Mesothelial cell of epicardium (in vitro differentiated cells): ENCODE results near the gene APBB1IP. TPM values are rescaled to one million over a fixed set of nuclear protein-coding genes. Genes with fewer than 3 reads are reported as not detected.

Source experiments
- DNase-seq, 2 experiments: peaks; one replicate each; pipeline ENCODE4 v3.0.0; 2021; ENCODE audit warnings: low spot score in 2 of 2; ENCODE audit not compliant: unreplicated experiment in 2 of 2
- H3K27ac Mint-ChIP-seq: 2 replicates; pipeline ENCODE4 v1.8.0; 2021; ENCODE audit warnings: mixed read lengths
- H3K27me3 Mint-ChIP-seq: 2 replicates; pipeline ENCODE4 v1.8.0; 2021; ENCODE audit warnings: low read depth, mixed read lengths
- H3K36me3 Mint-ChIP-seq: 2 replicates; pipeline ENCODE4 v1.8.0; 2021; ENCODE audit warnings: mixed read lengths
- H3K4me1 Mint-ChIP-seq: 2 replicates; pipeline ENCODE4 v1.8.0; 2021; ENCODE audit warnings: mixed read lengths
- H3K4me3 Mint-ChIP-seq: 2 replicates; pipeline ENCODE4 v1.8.0; 2021; ENCODE audit warnings: mild to moderate bottlenecking, moderate library complexity, mixed read lengths
- H3K9me3 Mint-ChIP-seq: 2 replicates; pipeline ENCODE4 v1.8.0; 2021; ENCODE audit warnings: mixed read lengths
- total RNA-seq: library from RNA; stranded (reverse); gene quantifications from 3 replicates; pipeline ENCODE4 v1.2.1, GENCODE V29; 2021
- TF ChIP-seq, protein P1 (sequence below): fragments of 200-600 bp; sonication (generic); IDR thresholded peaks from one replicate; pipeline ENCODE4 v1.5.0; 2021; ENCODE audit warnings: antibody characterized with exemption; ENCODE audit not compliant: unreplicated experiment

Gene APBB1IP
- total RNA-seq, 1 donor from 2014 or later = 0.22 TPM

DNA sequence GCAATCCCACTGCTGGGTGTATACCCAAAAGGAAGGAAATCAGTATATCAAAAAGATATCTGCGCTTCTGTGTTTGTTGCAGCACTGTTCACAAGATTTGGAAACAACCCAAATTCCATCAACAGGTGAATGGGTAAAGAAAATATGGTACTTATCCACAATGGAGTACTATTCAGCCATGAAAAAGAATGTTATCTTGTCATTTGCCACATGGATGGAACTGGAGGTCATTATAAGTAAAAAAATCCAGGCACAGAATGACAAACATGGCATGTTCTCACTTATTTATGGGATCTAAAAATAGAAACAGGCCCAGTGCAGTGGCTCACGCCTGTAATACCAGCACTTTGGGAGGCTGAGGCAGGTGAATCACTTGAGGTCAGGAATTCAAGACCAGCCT is 15.7 kb downstream of the APBB1IP start:
- no peaks in the 10 kb centered on the region for H3K27me3 Mint-ChIP-seq
- no peaks in the 10 kb centered on the region for H3K36me3 Mint-ChIP-seq
- DNase-seq = no peak
- TF ChIP-seq, protein P1, sequence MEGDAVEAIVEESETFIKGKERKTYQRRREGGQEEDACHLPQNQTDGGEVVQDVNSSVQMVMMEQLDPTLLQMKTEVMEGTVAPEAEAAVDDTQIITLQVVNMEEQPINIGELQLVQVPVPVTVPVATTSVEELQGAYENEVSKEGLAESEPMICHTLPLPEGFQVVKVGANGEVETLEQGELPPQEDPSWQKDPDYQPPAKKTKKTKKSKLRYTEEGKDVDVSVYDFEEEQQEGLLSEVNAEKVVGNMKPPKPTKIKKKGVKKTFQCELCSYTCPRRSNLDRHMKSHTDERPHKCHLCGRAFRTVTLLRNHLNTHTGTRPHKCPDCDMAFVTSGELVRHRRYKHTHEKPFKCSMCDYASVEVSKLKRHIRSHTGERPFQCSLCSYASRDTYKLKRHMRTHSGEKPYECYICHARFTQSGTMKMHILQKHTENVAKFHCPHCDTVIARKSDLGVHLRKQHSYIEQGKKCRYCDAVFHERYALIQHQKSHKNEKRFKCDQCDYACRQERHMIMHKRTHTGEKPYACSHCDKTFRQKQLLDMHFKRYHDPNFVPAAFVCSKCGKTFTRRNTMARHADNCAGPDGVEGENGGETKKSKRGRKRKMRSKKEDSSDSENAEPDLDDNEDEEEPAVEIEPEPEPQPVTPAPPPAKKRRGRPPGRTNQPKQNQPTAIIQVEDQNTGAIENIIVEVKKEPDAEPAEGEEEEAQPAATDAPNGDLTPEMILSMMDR = no peak
- H3K4me1 Mint-ChIP-seq = no peaks in the 10 kb centered on the region
- no peaks in the 10 kb centered on the region for H3K9me3 Mint-ChIP-seq
- H3K4me3 Mint-ChIP-seq = no peak overlapping the region
- H3K27ac Mint-ChIP-seq = no peak overlapping the region

DNA sequence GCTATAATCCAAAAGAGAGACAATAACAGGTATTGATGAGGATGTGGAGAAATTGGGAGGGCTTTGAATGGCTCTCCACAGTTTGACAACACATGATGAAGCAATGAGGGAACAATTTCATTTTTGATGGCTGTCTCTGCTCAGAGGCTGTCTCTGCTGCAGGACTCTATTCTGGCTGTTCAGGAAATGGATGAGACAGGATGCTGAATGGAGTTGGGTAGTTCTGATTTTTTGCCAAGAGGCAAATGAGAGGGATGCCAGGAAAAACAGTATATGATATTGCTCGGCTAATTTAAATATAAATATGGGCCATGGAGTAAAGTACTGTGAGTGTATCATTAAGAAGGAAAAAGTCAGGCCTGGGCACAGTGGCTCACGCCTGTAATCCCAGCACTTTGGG is 16.8 kb downstream of the APBB1IP start:
- Mint-ChIP-seq H3K27ac (no peak overlapping the region), H3K4me1 (no peaks in the 10 kb centered on the region), H3K27me3 (no peaks in the 10 kb centered on the region), H3K4me3 (no peak overlapping the region), H3K9me3 (no peaks in the 10 kb centered on the region), H3K36me3 (no peaks in the 10 kb centered on the region)
- DNase-seq = no peak
- TF ChIP-seq, protein P1 = no peak

GRCh38 chr10:26455567-26456315 is 17.6 kb downstream of the APBB1IP start:
- Mint-ChIP-seq H3K4me3 (no peak overlapping the region), H3K27ac (no peak overlapping the region), H3K27me3 (no peaks in the 10 kb centered on the region), H3K4me1 (no peaks in the 10 kb centered on the region), H3K9me3 (peaks cover 6% of the 10 kb centered on the region), H3K36me3 (no peaks in the 10 kb centered on the region)
- TF ChIP-seq, protein P1 = no peak
- no peak for DNase-seq

DNA sequence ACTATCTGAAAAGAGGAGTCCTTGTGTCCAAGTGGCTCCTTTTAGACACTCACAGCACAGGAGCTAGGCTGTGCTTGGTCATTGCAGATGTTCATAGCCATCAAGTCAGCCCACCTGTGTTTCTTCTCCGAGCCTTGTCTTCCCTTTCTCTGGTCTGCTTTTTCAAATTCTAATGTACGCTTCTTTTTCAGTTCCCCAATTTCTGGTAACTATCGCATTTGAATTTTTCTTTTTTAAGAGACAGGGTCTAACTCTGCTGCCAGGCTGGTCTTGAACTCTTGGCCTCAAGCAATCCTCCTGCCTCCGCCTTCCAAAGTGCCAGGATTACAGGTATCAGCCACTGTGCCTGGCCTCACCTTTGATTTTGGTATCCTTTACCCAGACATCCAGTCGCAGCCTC is 18.9 kb downstream of the APBB1IP start:
- Mint-ChIP-seq H3K36me3 (no peaks in the 10 kb centered on the region), H3K27me3 (no peaks in the 10 kb centered on the region), H3K9me3 (peaks cover 15% of the 10 kb centered on the region), H3K27ac (no peak overlapping the region), H3K4me1 (no peaks in the 10 kb centered on the region), H3K4me3 (no peak overlapping the region)
- DNase-seq = no peak
- TF ChIP-seq, protein P1 = no peak

GRCh38 chr10:26460736-26461135 is 22.6 kb downstream of the APBB1IP start:
- Mint-ChIP-seq H3K36me3 (no peaks in the 10 kb centered on the region), H3K4me3 (no peak overlapping the region), H3K4me1 (no peaks in the 10 kb centered on the region), H3K27me3 (no peaks in the 10 kb centered on the region), H3K9me3 (peaks cover 15% of the 10 kb centered on the region), H3K27ac (no peak overlapping the region)
- no peak for DNase-seq
- TF ChIP-seq, protein P1 = no peak
